Measurements from ENCODE around the gene TNK2.
"Not testable (repeated sequence)": the region's sequence is repeated elsewhere in the genome, so short reads cannot be mapped to it uniquely, and the experiment has no call there.

The TNK2 gene

GRCh38 chr3:195844671-195845218, 63.6 kb downstream of the TNK2 start:
- no peak for DNase-seq

- DNase-seq, result peak; percentile 8
These were observed 68.9 kb downstream of the TNK2 start for GRCh38 chr3:195839260-195840010.

GRCh38 chr3:195838714-195839113, 69.6 kb downstream of the TNK2 start:
- DNase-seq, result peak; percentile 5

- no peak for DNase-seq
These were observed 71.7 kb downstream of the TNK2 start for GRCh38 chr3:195836476-195837135.

GRCh38 chr3:195835791-195836190, 72.6 kb downstream of the TNK2 start:
- no peak for DNase-seq

- DNase-seq, result no peak
These were observed 73.4 kb downstream of the TNK2 start for GRCh38 chr3:195834675-195835583.

GRCh38 chr3:195829897-195830254, 78.5 kb downstream of the TNK2 start:
- no peak for DNase-seq

GRCh38 chr3:195828762-195829161, 79.6 kb downstream of the TNK2 start:
- DNase-seq, result no peak

- DNase-seq, result no peak
These were observed 82.2 kb downstream of the TNK2 start for GRCh38 chr3:195825857-195826804.

- no peak for DNase-seq
These were observed 83.2 kb downstream of the TNK2 start for GRCh38 chr3:195825191-195825588.

- DNase-seq, result not testable (repeated sequence)
These were observed 83.7 kb downstream of the TNK2 start for GRCh38 chr3:195824425-195825190.

GRCh38 chr3:195823999-195824398, 84.4 kb downstream of the TNK2 start:
- DNase-seq, result no peak

GRCh38 chr3:195823280-195823679, 85.1 kb downstream of the TNK2 start:
- DNase-seq, result no peak

- DNase-seq, result no peak
These were observed 86.1 kb downstream of the TNK2 start for GRCh38 chr3:195822131-195822696.

GRCh38 chr3:195821403-195822130, 86.8 kb downstream of the TNK2 start:
- no peak for DNase-seq

GRCh38 chr3:195820901-195821300, 87.5 kb downstream of the TNK2 start:
- DNase-seq, result no peak

GRCh38 chr3:195820186-195820585, 88.2 kb downstream of the TNK2 start:
- DNase-seq, result no peak

GRCh38 chr3:195818301-195818700, 90.0 kb downstream of the TNK2 start:
- DNase-seq, result no peak

GRCh38 chr3:195817578-195818135, 90.7 kb downstream of the TNK2 start:
- DNase-seq, result no peak

Data from MV-4-11 (cell line).